ENCODE measurements around the gene UBB. TPM values are rescaled to one million over a fixed set of nuclear protein-coding genes. Genes with fewer than 3 reads are reported as not detected.

The UBB gene
- total RNA-seq, 4 donors from 2014 or later = 426 to 1,167 (median 805) TPM

DNA sequence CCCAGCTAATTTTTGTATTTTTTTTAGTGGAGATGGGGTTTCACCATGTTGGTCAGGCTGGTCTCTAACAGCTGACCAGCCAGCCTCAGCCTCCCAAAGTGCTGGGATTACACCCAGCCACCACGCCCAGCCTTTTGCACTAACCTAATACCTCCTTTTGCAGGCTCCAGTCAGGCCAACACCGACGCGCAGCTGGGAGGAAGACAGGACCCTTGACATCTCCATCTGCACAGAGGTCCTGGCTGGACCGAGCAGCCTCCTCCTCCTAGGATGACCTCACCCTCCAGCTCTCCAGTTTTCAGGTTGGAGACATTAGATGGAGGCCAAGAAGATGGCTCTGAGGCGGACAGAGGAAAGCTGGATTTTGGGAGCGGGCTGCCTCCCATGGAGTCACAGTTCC, 36.5 kb downstream of the UBB start:
- Histone ChIP-seq H3K4me3 (no peak overlapping the region), H3K27ac (peak overlapping the region; percentile 81 to 83 (median 82)), H3K4me1 (peaks cover 3 to 35% (median 16%) of the 10 kb centered on the region in 4 donors), H3K9me3 (no peaks in the 10 kb centered on the region), H3K27me3 (no peaks in the 10 kb centered on the region), H3K36me3 (no peaks in the 10 kb centered on the region)
- TF ChIP-seq EP300 (IDR thresholded peaks at IDR 0.05; ENCODE audit: low read depth) (no peak), POLR2AphosphoS5 (IDR thresholded peaks at IDR 0.05) (no peak), POLR2A (IDR thresholded peaks at IDR 0.05) (no peak)
- TF ChIP-seq, protein P1, sequence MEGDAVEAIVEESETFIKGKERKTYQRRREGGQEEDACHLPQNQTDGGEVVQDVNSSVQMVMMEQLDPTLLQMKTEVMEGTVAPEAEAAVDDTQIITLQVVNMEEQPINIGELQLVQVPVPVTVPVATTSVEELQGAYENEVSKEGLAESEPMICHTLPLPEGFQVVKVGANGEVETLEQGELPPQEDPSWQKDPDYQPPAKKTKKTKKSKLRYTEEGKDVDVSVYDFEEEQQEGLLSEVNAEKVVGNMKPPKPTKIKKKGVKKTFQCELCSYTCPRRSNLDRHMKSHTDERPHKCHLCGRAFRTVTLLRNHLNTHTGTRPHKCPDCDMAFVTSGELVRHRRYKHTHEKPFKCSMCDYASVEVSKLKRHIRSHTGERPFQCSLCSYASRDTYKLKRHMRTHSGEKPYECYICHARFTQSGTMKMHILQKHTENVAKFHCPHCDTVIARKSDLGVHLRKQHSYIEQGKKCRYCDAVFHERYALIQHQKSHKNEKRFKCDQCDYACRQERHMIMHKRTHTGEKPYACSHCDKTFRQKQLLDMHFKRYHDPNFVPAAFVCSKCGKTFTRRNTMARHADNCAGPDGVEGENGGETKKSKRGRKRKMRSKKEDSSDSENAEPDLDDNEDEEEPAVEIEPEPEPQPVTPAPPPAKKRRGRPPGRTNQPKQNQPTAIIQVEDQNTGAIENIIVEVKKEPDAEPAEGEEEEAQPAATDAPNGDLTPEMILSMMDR (IDR thresholded peaks at IDR 0.05) = no peak
- intact Hi-C loops (cut with DNase I; ENCODE audit: low total_unique reads) (no loop called here), in situ Hi-C loops (cut with MboI; ENCODE audit: low pct_ligation_motif_present in 1 of 4, low pct_unique_long_range_greater_than_20kb in 1 of 4, low sequenced_read_pairs in 3 of 4) (no loop called here)
- WGBS, 2 donors (ENCODE audit: low coverage in 1 of 2) = 96% methylated on average over 7 of the region's 7 CpGs; no CpG with 5 or more reads in 1 of the 2 donors
- no peak for DNase-seq

DNA sequence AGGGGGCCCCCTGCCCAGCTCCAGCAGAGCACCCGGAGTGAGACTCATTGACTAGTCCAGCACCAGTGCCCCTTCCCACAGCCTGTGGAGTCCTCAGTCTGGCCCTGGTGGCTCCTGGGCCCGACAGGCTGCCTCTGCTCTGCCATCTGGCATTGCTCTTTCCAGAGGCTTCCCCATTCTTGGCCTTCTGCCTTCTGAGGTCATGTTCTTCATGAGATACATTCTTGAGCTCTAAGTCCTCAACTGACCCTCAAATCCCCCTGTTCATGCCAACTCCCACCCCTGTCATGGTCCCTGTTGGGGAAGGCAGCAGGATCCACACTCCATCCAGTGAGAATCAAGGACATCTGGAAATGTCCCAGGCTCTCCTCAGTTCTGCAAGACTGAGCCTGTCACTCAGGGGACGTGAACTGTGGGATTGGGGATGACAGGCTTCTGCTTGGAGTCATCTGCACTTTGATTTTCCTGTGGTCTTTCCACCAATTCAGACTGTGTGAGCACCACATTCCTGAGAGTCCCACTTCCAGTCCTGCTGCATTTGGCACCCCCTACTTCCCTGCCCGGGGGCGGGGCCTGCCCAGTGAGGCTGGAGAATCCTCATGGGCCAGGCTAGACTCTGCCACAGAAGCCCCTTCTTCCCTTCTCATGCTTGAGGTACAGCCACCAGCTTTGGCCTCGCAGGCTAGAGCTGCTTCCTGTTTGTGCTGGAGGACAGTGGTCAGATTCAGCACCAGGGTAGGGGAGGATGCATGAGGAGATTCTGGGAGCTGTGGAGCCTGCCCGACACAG, 37.2 kb downstream of the UBB start:
- TF ChIP-seq POLR2A (IDR thresholded peaks at IDR 0.05) (no peak), EP300 (IDR thresholded peaks at IDR 0.05; ENCODE audit: low read depth) (no peak), POLR2AphosphoS5 (IDR thresholded peaks at IDR 0.05) (no peak)
- TF ChIP-seq, protein P1 (IDR thresholded peaks at IDR 0.05) = no peak
- 20 to 81% methylated on average over 1 to 7 of the region's 7 CpGs for WGBS, 2 donors (ENCODE audit: low coverage in 1 of 2)
- Histone ChIP-seq H3K4me1 (peaks cover 3 to 35% (median 16%) of the 10 kb centered on the region in 4 donors), H3K4me3 (no peak overlapping the region), H3K9me3 (no peaks in the 10 kb centered on the region), H3K27ac (peak overlapping the region; percentile 63 to 81 (median 72)), H3K27me3 (no peaks in the 10 kb centered on the region), H3K36me3 (no peaks in the 10 kb centered on the region)
- no peak for DNase-seq
- intact Hi-C loops (cut with DNase I; ENCODE audit: low total_unique reads) = no loop called here
- in situ Hi-C loops (cut with MboI; ENCODE audit: low pct_ligation_motif_present in 1 of 4, low pct_unique_long_range_greater_than_20kb in 1 of 4, low sequenced_read_pairs in 3 of 4) = no loop called here

DNA sequence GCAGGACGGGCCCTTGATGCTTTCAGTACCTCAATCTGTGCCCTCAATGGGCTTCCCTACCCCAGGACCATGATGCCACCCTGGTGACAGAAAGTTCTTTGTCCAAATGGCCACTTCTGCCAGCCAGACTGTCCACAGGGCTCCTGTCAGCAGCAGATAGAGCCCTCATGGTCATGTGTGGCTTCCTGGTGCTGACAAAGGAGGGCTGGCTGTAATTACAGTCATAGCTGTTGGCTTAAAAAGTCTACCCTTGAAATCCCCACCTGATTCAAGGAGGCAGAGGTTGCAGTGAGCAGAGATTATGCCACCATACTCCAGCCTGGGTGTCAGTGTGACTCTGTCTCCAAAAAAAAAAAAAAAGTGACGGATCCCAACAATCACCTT, 37.8 kb downstream of the UBB start:
- in situ Hi-C loops (cut with MboI; ENCODE audit: low pct_ligation_motif_present in 1 of 4, low pct_unique_long_range_greater_than_20kb in 1 of 4, low sequenced_read_pairs in 3 of 4) = no loop called here
- TF ChIP-seq POLR2A (IDR thresholded peaks at IDR 0.05) = no peak
- 62% methylated on average over 2 of the region's 2 CpGs; no CpG with 5 or more reads in 1 of the 2 donors for WGBS, 2 donors (ENCODE audit: low coverage in 1 of 2)

DNA sequence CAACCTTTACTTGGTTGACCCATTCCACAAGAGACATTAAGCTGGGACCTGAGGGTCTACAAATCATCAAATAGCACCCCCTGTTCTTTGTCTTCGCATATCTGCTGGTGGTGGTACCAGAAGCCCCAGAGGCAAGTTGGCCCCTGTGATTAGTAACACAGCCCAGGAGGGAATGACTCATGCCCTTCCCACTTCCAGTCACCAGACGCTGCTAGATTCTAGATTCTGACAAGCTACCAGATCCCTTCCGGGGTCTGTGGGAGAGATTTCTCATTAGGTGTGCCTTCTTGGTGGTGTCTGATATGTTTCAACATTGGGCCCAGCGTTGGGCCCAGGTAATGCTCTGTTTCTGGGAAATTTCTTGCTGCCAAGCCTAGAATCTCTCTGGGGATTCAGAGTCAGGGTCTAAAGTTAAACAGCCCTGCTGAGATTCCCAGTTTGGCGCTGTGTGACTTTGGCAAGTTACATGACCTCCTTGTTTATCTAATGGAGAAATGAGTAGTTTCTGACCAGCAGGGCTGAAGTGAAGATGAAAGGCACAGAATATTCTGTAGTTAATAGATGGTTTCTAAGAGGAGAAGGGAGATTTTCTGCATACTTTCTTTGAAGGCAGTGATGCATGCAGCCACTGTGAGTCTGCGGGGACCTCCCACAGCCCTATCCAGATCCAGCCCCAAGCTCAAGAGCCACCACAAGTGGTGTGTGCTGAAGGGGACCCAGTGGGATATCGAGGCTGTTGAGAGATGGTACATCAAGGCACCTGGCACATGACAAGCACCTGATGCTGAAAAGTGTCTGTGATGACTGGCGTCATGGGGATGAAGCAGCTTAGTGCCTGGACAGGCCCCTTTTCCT, 38.4 kb downstream of the UBB start:
- DNase-seq = no peak
- peak overlapping the region; percentile 63 to 78 (median 72) for H3K27ac ChIP-seq
- WGBS, 2 donors (ENCODE audit: low coverage in 1 of 2) = 47 to 63% methylated on average over 2 to 8 of the region's 8 CpGs
- in situ Hi-C loops (cut with MboI; ENCODE audit: low pct_ligation_motif_present in 1 of 4, low pct_unique_long_range_greater_than_20kb in 1 of 4, low sequenced_read_pairs in 3 of 4) (no loop called here), intact Hi-C loops (cut with DNase I; ENCODE audit: low total_unique reads) (no loop called here)
- H3K27me3 ChIP-seq = no peaks in the 10 kb centered on the region
- peaks cover 3 to 35% (median 16%) of the 10 kb centered on the region in 4 donors for H3K4me1 ChIP-seq
- H3K4me3 ChIP-seq = no peak overlapping the region
- H3K36me3 ChIP-seq = no peaks in the 10 kb centered on the region
- TF ChIP-seq EP300 (IDR thresholded peaks at IDR 0.05; ENCODE audit: low read depth) = no peak
- TF ChIP-seq, protein P1 (IDR thresholded peaks at IDR 0.05) = no peak
- TF ChIP-seq POLR2AphosphoS5 (IDR thresholded peaks at IDR 0.05) = no peak
- TF ChIP-seq POLR2A (IDR thresholded peaks at IDR 0.05) = no peak
- no peaks in the 10 kb centered on the region for H3K9me3 ChIP-seq

More for the DNA sequence above, 37.8 kb downstream of the UBB start:
- peak overlapping the region; percentile 63 to 78 (median 72) for H3K27ac ChIP-seq
- intact Hi-C loops (cut with DNase I; ENCODE audit: low total_unique reads) = no loop called here
- no peaks in the 10 kb centered on the region for H3K9me3 ChIP-seq
- H3K27me3 ChIP-seq = no peaks in the 10 kb centered on the region
- H3K4me1 ChIP-seq = peaks cover 3 to 35% (median 16%) of the 10 kb centered on the region in 4 donors
- H3K36me3 ChIP-seq = no peaks in the 10 kb centered on the region
- H3K4me3 ChIP-seq = no peak overlapping the region
- no peak for DNase-seq
